PC-9 (cell line): ENCODE results near the gene KRT36.

Experiments
- EZH2 ChIP-seq: fragments of 200-600 bp; sonication (generic); IDR thresholded peaks from 2 replicates; pipeline ENCODE4 v1.8.0; 2017; ENCODE audit warnings: antibody characterized with exemption, low read depth
- TF ChIP-seq, protein P1 (sequence below): fragments of 200-600 bp; sonication (generic); conservative IDR thresholded peaks from 2 replicates; pipeline ENCODE4 v1.6.1; 2017; ENCODE audit warnings: mixed run types, antibody characterized with exemption, mild to moderate bottlenecking, moderate library complexity

DNA sequence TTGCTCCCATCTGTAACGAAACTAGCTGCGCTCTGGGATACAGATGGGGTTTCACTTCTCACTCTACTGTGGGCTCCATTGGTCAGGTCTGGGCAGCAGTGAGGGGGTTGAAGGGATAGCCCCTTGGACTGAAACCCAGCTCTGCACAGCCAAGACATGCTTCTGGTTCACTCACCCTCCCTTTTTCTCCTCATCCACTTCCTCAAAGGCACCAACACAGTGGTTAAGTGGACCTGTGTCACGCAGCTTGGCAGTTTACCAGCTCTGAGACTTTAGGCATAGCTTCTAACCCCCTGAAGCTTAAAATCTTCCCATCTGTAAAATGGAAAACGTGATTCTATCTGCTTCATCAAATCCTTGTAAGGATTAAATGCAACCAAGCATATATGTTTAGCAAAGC, 37.4 kb downstream of the KRT36 start:
- TF ChIP-seq, protein P1, sequence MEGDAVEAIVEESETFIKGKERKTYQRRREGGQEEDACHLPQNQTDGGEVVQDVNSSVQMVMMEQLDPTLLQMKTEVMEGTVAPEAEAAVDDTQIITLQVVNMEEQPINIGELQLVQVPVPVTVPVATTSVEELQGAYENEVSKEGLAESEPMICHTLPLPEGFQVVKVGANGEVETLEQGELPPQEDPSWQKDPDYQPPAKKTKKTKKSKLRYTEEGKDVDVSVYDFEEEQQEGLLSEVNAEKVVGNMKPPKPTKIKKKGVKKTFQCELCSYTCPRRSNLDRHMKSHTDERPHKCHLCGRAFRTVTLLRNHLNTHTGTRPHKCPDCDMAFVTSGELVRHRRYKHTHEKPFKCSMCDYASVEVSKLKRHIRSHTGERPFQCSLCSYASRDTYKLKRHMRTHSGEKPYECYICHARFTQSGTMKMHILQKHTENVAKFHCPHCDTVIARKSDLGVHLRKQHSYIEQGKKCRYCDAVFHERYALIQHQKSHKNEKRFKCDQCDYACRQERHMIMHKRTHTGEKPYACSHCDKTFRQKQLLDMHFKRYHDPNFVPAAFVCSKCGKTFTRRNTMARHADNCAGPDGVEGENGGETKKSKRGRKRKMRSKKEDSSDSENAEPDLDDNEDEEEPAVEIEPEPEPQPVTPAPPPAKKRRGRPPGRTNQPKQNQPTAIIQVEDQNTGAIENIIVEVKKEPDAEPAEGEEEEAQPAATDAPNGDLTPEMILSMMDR = no peak
- TF ChIP-seq EZH2 = no peak
